CD4-positive, alpha-beta T cell treated with Interleukin-17A for 4 hours (primary cell): ENCODE results near the gene GIPC2.
A peak's percentile ranks its signal among the peaks of the same experiment; 100 is the strongest.
"Not testable (repeated sequence)": the region's sequence is repeated elsewhere in the genome, so short reads cannot be mapped to it uniquely, and the experiment has no call there.

Experiments used
- DNase-seq: peaks from one replicate; pipeline ENCODE4 v3.0.0-alpha.2; 2020; ENCODE audit warnings: mixed read lengths

Gene GIPC2

DNA sequence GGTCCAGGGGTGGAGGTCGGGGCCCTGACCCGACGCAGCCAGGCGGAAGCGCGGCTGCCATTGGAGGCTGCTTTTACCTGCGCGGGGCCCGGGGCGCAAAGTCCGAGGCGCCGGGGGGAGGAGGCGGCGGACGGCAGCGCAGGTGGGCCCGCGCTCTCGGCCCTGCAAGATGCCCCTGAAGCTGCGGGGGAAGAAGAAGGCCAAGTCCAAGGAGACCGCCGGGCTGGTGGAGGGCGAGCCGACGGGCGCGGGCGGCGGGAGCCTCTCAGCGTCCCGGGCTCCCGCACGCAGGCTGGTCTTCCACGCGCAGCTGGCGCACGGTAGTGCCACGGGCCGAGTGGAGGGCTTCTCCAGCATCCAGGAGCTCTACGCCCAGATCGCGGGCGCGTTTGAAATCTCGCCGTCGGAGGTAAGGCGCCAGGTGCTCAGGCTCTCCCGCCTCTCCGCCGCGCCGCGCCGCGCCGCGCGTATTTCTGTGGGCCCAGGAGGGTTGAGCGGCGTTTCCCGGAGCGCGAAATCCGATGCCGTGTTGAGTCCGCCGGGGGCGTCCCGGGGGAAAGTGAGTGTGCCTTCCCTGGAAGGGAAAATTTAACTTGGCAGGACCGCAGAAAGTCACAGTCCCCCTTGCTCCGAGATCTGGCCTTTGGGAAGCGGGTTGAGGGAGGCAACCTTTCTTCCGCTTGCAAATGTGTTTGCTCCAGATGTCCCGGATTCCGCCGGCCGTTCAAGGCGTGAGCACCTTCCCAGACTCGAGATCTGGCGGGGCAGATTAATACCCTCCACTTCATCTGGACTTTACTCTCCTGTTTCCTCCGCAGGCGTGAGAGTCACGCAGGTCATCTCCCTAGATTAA, at the start of gene GIPC2:
TSS of gene GIPC2 (plus strand) at position 41 of the 853 bp plus-strand sequence. CDS start at position 170, 129 bp downstream.
- peak; percentile 29 for DNase-seq

- no peak for DNase-seq
Observed at GRCh38 chr1:77996734-77997133, 49.0 kb upstream of the GIPC2 start.

- not testable (repeated sequence) for DNase-seq
Observed at GRCh38 chr1:78000536-78000935, 45.2 kb upstream of the GIPC2 start.

- DNase-seq: no peak
Observed at GRCh38 chr1:78003070-78003746, 42.6 kb upstream of the GIPC2 start.

GRCh38 chr1:78003882-78004718, 41.7 kb upstream of the GIPC2 start:
- peak; percentile 45 for DNase-seq

- DNase-seq: peak; percentile 65
Observed at GRCh38 chr1:78004719-78005447, 40.9 kb upstream of the GIPC2 start, which contains the start of gene DNAJB4. TSS of gene DNAJB4 (plus strand) at chr1:78004939. CDS start at chr1:78005111, 172 bp downstream.

GRCh38 chr1:78005448-78005722, 40.4 kb upstream of the GIPC2 start:
- no peak for DNase-seq

GRCh38 chr1:78005755-78006154, 40.0 kb upstream of the GIPC2 start:
- DNase-seq: no peak

DNA sequence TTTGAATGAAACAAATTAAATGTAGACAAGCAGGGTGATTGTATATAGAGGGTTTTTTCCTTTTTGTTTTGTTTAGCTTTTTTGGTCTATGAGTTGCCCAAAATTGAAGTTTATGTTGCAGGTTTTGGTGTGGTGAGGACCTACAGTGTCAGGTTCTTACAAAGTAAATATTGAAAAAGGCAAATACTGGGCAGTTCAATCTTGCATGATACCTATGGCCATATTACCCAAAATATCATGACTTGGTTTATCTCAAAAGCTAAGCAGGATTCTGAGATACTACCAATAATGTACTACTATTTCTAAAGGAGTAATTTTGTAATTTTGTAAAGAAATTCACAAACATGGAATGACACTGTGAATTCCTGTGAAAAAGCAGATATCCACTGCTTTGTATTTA, 39.2 kb upstream of the GIPC2 start:
- DNase-seq: no peak

- no peak for DNase-seq
Observed at GRCh38 chr1:78007677-78008341, 38.0 kb upstream of the GIPC2 start.

- no peak for DNase-seq
Observed at GRCh38 chr1:78009276-78009675, 36.5 kb upstream of the GIPC2 start.

- no peak for DNase-seq
Observed at GRCh38 chr1:78009836-78010235, 35.9 kb upstream of the GIPC2 start.

- DNase-seq: no peak
Observed at GRCh38 chr1:78011050-78011449, 34.7 kb upstream of the GIPC2 start.

DNA sequence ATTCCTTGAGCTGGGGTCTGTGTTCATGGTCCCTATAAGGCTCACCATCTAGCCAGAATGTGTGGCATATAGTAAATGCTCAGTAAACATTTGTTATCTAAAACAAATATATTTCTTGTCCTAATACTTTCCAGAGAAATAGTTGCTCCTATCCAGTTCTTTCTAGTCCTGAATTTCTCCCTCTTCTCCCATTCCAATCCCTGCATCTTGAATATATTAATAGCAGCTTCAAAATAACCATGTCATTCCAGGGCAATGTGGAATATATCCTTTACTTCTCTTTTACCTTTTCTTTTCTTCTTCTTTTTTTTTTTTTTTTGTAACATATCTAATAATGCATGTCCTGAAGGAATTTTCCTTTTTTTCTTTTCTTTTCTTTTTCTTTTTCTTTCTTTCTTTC, 30.6 kb upstream of the GIPC2 start:
- DNase-seq: no peak

- no peak for DNase-seq
Observed at GRCh38 chr1:78019024-78019423, 26.7 kb upstream of the GIPC2 start.

- not testable (repeated sequence) for DNase-seq
Observed at GRCh38 chr1:78021134-78021533, 24.6 kb upstream of the GIPC2 start.

DNA sequence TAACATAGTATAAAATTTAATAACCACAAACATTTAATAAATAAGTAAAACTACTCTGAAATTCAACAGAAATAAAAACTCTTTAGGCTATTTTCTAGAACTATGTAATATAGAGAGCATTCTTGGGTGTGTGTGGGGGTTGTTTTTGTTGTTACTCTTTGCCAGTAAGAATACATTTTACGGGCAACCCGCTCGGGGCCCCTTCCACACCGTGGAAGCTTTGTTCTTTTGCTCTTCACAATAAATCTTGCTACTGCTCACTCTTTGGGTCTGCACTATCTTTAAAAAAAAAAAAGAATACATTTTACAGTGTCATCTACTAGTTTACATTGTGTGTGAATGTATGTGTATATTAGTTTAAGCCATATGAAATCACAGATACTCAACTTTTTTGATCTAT, 16.0 kb upstream of the GIPC2 start:
- no peak for DNase-seq

DNA sequence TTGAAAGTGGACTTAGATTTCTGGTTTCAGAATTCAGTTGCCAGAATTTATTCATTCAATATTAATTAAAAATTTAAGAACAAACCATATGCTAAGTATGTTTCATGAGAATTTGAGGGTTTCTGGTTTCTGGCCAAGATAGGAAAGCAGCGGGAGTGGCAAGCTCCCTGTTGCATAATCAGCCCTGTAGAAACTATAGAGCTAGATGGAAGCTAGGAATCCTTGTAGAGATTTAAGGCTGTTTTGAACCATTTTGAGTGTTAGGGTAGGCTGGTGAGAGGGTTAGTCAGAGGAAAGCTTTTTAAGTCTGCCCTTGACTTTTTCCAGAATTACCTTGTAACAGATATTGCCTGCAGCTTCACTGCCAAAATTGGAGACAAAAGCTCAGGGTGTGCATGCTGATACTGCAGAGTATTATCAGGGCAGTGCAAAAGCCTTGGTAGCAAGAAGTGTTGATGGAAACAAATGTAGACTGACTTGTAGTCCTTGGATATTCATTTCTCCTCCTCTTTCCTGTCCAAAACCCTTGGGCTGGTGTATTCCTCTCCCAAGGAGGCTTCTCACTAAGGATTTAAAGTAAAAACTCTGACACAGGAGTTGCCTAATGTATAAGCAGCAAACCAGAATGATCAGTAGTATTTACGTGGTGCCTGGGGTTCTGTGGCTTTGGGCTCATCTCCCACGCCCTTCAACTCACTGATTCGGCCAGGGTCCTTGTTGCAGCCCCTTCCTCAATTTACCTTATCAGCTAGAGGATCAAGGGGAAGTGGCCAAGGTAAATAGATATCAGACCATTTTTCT, 12.6 kb upstream of the GIPC2 start:
- DNase-seq: no peak

- no peak for DNase-seq
Observed at GRCh38 chr1:78033797-78034172, 12.0 kb upstream of the GIPC2 start.

GRCh38 chr1:78035121-78035520, 10.6 kb upstream of the GIPC2 start:
- no peak for DNase-seq

DNA sequence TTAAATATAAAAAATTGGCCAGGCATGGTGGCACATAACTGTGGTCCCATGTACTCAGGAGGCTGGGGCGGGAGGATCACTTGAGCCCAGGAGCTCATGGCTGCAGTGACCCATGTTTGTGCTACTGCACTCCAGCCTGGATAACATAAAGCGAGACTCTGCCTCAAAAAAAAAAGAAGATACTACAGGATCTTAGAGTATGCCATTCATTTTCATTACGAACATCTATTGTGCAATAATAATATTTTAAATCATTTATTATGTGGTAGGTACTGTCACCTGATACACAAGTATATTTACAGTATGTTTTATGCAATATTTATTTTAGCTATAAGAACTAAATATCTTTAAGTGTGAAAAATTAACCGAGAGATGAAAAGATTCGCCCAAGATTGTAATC, 9.3 kb upstream of the GIPC2 start:
- no peak for DNase-seq
